ENCODE measurements around the gene JMJD1C. TPM values are rescaled to one million over a fixed set of nuclear protein-coding genes. Genes with fewer than 3 reads are reported as not detected.

Gene JMJD1C
- total and polyA plus RNA-seq, 4 donors: 21.9 to 108 (median 68.4) TPM

DNA sequence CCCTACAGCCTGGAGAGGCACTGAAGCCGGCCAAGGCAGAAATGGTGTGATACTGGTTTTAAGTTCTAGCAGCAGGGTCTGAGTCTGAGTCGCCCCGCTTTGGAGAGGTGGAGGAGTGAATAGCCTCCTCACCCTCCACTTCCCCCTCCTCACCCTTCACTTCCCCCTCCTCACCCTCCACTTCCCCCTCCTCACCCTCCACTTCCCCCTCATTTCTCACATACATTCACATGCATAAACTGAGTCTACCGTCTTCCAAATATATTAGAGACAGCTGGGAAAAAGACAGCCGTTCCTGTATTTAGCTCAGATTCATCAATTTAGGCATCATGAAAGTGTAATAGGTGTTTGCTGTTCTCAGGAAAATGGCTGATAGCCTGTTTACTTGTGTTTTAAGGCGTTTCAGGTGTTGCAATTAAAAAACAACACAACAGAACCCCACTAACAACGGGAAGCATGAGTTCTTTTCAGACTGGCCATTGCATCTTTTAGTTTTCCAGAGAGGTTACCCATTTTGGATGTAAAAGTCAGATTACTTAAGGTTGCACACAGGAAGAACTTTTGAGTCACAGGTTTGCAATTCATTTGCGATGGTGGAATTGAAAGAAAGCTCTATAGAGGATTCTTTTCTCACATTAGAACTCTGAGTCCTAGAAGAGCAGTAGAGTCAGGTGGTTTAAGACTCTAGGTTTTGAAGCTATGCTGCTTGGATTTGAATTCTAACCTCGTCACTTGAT, 331.8 kb downstream of the JMJD1C start:
- DNase-seq (no peak), ATAC-seq (ENCODE audit: low FRiP score) (peak; percentile 31)
- no peaks in the 10 kb centered on the region for H3K36me3 ChIP-seq (ENCODE audit: control insufficient read depth in 1 of 2, insufficient read depth in 2 of 2, low read length in 1 of 2)
- peak overlapping the region in 1 of 2 donors; percentile 34 for H3K27ac ChIP-seq (ENCODE audit: low read depth in 1 of 2, low read length in 2 of 2)
- WGBS, 2 donors: 11 to 14% methylated on average over 9 of the region's 9 CpGs
- no peaks in the 10 kb centered on the region for H3K27me3 ChIP-seq (ENCODE audit: control insufficient read depth in 1 of 2, insufficient read depth in 2 of 2, low read length in 1 of 2)
- intact Hi-C loops (cut with DNase I): loop anchor here in 1 of 2 donors (2.0 to 10.0 kb wide), 3 partner anchors 19 to 699 kb away; partner anchors contain the start of gene EGR2
- H3K4me3 ChIP-seq (ENCODE audit: low read length in 2 of 2): peak overlapping the region; percentile 70 to 81
- no peaks in the 10 kb centered on the region for H3K4me1 ChIP-seq (ENCODE audit: control insufficient read depth in 1 of 2, insufficient read depth in 2 of 2, low read length in 2 of 2)
- H3K9me3 ChIP-seq (ENCODE audit: control insufficient read depth, low read length): no peaks in the 10 kb centered on the region

DNA sequence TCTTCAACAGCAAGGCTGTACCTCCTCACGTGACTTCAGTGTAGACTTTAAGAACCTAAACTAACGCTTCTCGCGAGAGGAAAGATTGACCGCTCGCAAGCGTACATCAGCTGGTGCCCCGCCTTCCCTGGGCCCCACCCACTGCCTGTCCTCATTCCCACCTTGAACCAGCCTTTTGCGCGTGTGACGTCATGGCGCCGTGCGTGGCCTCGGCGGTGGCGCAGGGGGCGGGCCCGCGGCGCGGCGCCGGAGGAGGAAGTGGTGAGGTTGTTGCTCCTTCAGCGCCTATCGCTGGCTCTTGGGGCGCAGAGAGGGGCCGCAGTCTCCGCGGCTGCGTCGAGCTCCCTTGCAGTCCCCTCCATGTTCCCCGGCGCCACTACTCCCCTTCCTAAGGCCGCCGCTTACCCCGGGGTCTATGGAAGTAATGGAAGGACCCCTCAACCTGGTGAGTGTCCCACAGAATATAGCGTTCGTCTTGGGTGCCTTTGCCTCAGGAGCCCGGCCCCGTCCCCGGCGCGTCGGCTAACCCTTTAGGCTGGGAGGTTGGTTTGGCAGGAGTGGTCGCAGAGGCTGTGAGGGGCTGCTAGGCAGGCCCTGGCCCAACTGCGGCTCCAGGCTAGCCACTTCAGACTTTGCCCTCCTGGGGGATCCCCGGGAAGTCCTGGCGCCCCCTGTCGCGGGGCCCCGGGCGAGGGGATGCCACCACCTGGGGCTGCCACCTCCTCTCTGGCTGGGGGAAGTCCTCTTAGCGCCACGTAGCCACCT, 332.5 kb downstream of the JMJD1C start, which contains the start of gene NRBF2:
NRBF2 (plus strand) TSS at position 273 of the 765 bp plus-strand sequence; CDS start at position 416, 143 bp downstream.
- no peaks in the 10 kb centered on the region for H3K27me3 ChIP-seq (ENCODE audit: control insufficient read depth in 1 of 2, insufficient read depth in 2 of 2, low read length in 1 of 2)
- H3K36me3 ChIP-seq (ENCODE audit: control insufficient read depth in 1 of 2, insufficient read depth in 2 of 2, low read length in 1 of 2): no peaks in the 10 kb centered on the region
- ATAC-seq (ENCODE audit: low FRiP score): peak; percentile 100
- H3K27ac ChIP-seq (ENCODE audit: low read depth in 1 of 2, low read length in 2 of 2): peak within 1 kb of the TSS in 1 of 2 donors; percentile 34
- DNase-seq: peak; percentile 98 to 99
- no peaks in the 10 kb centered on the region for H3K9me3 ChIP-seq (ENCODE audit: control insufficient read depth, low read length)
- H3K4me1 ChIP-seq (ENCODE audit: control insufficient read depth in 1 of 2, insufficient read depth in 2 of 2, low read length in 2 of 2): no peaks in the 10 kb centered on the region
- H3K4me3 ChIP-seq (ENCODE audit: low read length in 2 of 2): peak within 1 kb of the TSS; percentile 70 to 81
- intact Hi-C loops (cut with DNase I): loop anchor here in 1 of 2 donors (2.0 to 10.0 kb wide), 3 partner anchors 18 to 698 kb away; partner anchors contain the start of gene EGR2
- 0% methylated on average over 53 to 55 of the region's 55 CpGs for WGBS, 2 donors

DNA sequence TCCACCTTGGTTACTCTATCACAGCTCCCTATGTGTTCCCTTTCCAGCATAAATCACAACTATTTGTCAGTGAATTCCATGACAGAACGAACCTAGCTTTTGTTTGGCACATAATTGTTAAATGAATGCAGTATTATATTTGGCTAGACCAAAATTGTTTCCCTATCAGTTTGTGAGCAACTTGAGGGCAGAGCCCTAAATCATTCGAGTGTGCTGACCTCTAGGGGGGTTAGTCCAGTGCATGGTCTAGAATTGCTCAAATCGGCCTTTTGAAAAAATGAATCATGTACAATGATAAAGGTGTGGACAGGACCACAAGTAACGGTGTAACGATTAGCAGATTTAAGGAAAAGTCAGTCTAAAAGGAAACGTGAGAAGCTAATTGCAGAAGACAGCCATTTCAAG, 333.1 kb downstream of the JMJD1C start:
- H3K4me1 ChIP-seq (ENCODE audit: control insufficient read depth in 1 of 2, insufficient read depth in 2 of 2, low read length in 2 of 2): no peaks in the 10 kb centered on the region
- intact Hi-C loops (cut with DNase I): loop anchor here in 1 of 2 donors (2.0 to 10.0 kb wide), 3 partner anchors 18 to 698 kb away; partner anchors contain the start of gene EGR2
- H3K27ac ChIP-seq (ENCODE audit: low read depth in 1 of 2, low read length in 2 of 2): no peak overlapping the region
- no peaks in the 10 kb centered on the region for H3K9me3 ChIP-seq (ENCODE audit: control insufficient read depth, low read length)
- WGBS, 2 donors: 33 to 36% methylated on average over 6 of the region's 6 CpGs
- H3K36me3 ChIP-seq (ENCODE audit: control insufficient read depth in 1 of 2, insufficient read depth in 2 of 2, low read length in 1 of 2): no peaks in the 10 kb centered on the region
- no peaks in the 10 kb centered on the region for H3K27me3 ChIP-seq (ENCODE audit: control insufficient read depth in 1 of 2, insufficient read depth in 2 of 2, low read length in 1 of 2)
- no peak for ATAC-seq (ENCODE audit: low FRiP score)
- no peak for DNase-seq
- peak overlapping the region in 1 of 2 donors; percentile 41 for H3K4me3 ChIP-seq (ENCODE audit: low read length in 2 of 2)

DNA sequence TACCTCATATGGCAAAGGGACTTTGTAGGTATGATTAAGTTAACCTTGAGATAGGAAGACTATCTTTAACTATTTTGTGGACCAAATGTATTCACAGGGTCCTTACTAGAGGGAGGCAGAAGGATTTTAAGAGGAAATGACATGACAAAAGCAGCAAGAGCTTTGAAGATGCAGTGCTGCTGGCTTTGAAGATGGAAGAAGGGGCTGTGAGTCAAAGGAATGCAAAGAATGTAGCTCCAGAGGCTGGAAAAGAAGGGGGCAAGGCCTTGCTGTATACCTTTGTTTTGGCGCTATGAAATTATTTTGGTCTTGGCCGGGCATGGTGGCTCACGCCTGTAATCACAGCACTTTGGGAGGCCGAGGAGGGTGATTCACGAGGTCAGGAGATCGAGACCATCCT, 335.9 kb downstream of the JMJD1C start:
- WGBS, 2 donors: 72 to 75% methylated on average over 6 of the region's 6 CpGs
- Histone ChIP-seq H3K4me3 (ENCODE audit: low read length in 2 of 2) (no peak overlapping the region), H3K27me3 (ENCODE audit: control insufficient read depth in 1 of 2, insufficient read depth in 2 of 2, low read length in 1 of 2) (no peaks in the 10 kb centered on the region), H3K27ac (ENCODE audit: low read depth in 1 of 2, low read length in 2 of 2) (no peak overlapping the region), H3K36me3 (ENCODE audit: control insufficient read depth in 1 of 2, insufficient read depth in 2 of 2, low read length in 1 of 2) (no peaks in the 10 kb centered on the region), H3K9me3 (ENCODE audit: control insufficient read depth, low read length) (no peaks in the 10 kb centered on the region), H3K4me1 (ENCODE audit: control insufficient read depth in 1 of 2, insufficient read depth in 2 of 2, low read length in 2 of 2) (no peaks in the 10 kb centered on the region)
- intact Hi-C loops (cut with DNase I): loop anchor here in 1 of 2 donors (10.0 kb wide), 2 partner anchors 315 to 695 kb away; partner anchors contain the start of gene EGR2
- ATAC-seq (ENCODE audit: low FRiP score): no peak
- no peak for DNase-seq

DNA sequence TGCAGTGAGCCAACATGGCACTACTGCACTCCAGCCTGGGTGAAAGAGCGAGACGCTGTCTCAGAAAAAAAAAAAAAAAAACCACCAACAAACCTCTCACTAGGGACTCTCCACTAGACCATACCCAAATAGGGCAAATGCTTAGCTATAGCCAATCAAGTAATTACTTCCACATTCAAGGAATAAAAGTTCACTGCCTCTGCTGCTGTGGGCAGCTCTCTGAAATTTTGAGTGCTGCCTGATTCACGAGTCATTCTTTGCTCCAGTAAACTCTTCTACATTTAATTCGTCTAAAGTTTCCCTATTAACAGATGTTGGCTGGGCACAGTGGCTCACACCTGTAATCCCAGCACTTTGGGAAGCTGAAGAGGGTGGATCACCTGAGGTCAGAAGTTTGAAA, 337.3 kb downstream of the JMJD1C start:
- Histone ChIP-seq H3K27ac (ENCODE audit: low read depth in 1 of 2, low read length in 2 of 2) (no peak overlapping the region), H3K9me3 (ENCODE audit: control insufficient read depth, low read length) (no peaks in the 10 kb centered on the region), H3K36me3 (ENCODE audit: control insufficient read depth in 1 of 2, insufficient read depth in 2 of 2, low read length in 1 of 2) (no peaks in the 10 kb centered on the region), H3K4me3 (ENCODE audit: low read length in 2 of 2) (no peak overlapping the region), H3K27me3 (ENCODE audit: control insufficient read depth in 1 of 2, insufficient read depth in 2 of 2, low read length in 1 of 2) (no peaks in the 10 kb centered on the region), H3K4me1 (ENCODE audit: control insufficient read depth in 1 of 2, insufficient read depth in 2 of 2, low read length in 2 of 2) (no peaks in the 10 kb centered on the region)
- WGBS, 2 donors: 69 to 71% methylated on average over 4 of the region's 4 CpGs
- ATAC-seq (ENCODE audit: low FRiP score) (no peak), DNase-seq (no peak)
- intact Hi-C loops (cut with DNase I): no loop called here

DNA sequence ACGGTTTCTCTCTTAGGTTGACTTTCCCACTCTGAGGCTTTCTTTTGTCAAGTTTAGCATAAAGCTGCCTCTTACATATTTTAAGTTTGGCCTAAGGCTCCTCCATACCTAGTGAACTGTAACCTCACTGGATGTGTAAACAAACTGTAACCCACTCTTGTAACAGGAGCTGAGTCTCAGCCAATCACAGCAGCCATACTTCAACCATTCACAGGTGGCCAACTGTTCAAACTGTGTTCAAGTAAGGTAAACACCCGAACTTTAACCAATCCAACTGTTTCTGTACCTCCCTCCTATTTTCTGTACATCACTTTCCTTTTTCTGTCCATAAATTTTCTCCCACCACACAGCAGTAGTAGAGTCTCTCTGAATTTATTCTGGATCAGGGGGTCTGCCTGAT, 340.3 kb downstream of the JMJD1C start:
- no peaks in the 10 kb centered on the region for H3K36me3 ChIP-seq (ENCODE audit: control insufficient read depth in 1 of 2, insufficient read depth in 2 of 2, low read length in 1 of 2)
- H3K9me3 ChIP-seq (ENCODE audit: control insufficient read depth, low read length): no peaks in the 10 kb centered on the region
- no peak overlapping the region for H3K27ac ChIP-seq (ENCODE audit: low read depth in 1 of 2, low read length in 2 of 2)
- WGBS, 2 donors: 79 to 91% methylated on average over 2 of the region's 2 CpGs
- H3K4me1 ChIP-seq (ENCODE audit: control insufficient read depth in 1 of 2, insufficient read depth in 2 of 2, low read length in 2 of 2): no peaks in the 10 kb centered on the region
- DNase-seq (no peak), ATAC-seq (ENCODE audit: low FRiP score) (no peak)
- H3K27me3 ChIP-seq (ENCODE audit: control insufficient read depth in 1 of 2, insufficient read depth in 2 of 2, low read length in 1 of 2): no peaks in the 10 kb centered on the region
- H3K4me3 ChIP-seq (ENCODE audit: low read length in 2 of 2): no peak overlapping the region
- intact Hi-C loops (cut with DNase I): no loop called here

DNA sequence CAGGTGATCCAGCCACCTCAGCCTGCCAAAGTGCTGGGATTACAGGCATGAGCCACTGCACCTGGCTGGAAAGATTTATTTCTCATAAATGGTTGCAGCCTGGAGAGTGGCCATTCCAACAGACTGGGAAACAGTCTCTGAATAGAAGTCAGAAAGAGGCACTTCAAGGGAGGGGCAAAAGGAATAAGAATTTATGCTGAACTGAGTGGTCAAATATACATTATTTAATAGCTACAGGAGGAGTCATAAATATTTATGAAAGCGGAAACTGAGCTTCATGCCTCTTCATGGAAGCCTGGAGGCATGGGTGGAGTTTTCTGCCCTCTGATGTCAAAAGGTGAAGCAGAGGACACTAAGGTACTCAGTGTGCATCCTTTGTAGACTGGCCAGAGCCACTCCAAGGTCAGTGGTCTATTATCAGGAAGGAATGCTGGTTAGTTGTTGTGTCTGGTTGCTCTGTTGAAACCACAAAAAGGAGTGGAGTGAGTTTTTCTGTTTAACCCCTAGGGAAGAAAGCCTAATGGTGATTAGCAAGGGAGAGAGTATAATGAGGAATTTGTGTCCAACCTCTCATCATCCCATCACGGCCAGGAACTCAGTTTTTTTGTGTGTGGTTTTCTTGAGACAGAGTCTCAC, 341.9 kb downstream of the JMJD1C start:
- Histone ChIP-seq H3K4me3 (ENCODE audit: low read length in 2 of 2) (no peak overlapping the region), H3K9me3 (ENCODE audit: control insufficient read depth, low read length) (no peaks in the 10 kb centered on the region), H3K27me3 (ENCODE audit: control insufficient read depth in 1 of 2, insufficient read depth in 2 of 2, low read length in 1 of 2) (no peaks in the 10 kb centered on the region), H3K4me1 (ENCODE audit: control insufficient read depth in 1 of 2, insufficient read depth in 2 of 2, low read length in 2 of 2) (no peaks in the 10 kb centered on the region), H3K36me3 (ENCODE audit: control insufficient read depth in 1 of 2, insufficient read depth in 2 of 2, low read length in 1 of 2) (no peaks in the 10 kb centered on the region), H3K27ac (ENCODE audit: low read depth in 1 of 2, low read length in 2 of 2) (no peak overlapping the region)
- intact Hi-C loops (cut with DNase I): no loop called here
- ATAC-seq (ENCODE audit: low FRiP score) (no peak), DNase-seq (no peak)
- WGBS, 2 donors: 89 to 91% methylated on average over 2 of the region's 2 CpGs

DNA sequence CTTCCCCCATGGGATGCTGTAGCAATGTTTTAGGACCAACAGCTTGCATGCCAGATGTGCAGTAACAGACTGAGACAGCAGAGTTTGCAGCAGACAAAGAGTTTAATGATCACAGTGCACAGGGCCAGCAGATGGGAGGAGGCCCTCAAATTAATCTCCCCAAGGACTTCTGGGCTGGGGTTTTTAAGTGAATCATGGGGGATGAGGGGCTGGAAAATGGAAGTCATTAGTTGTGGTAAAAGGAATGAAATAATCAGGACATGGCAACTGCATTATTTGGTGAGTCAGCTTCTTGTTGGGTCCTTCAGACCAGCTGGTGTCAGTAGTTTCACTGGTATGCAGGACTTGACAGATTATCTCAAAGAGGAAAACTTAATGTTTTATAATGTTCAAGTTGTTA, 345.2 kb downstream of the JMJD1C start:
- H3K9me3 ChIP-seq (ENCODE audit: control insufficient read depth, low read length): no peaks in the 10 kb centered on the region
- DNase-seq (peak in 1 of 2 donors; percentile 36), ATAC-seq (ENCODE audit: low FRiP score) (no peak)
- no peaks in the 10 kb centered on the region for H3K36me3 ChIP-seq (ENCODE audit: control insufficient read depth in 1 of 2, insufficient read depth in 2 of 2, low read length in 1 of 2)
- peaks cover 0 to 2% of the 10 kb centered on the region in 2 donors for H3K4me1 ChIP-seq (ENCODE audit: control insufficient read depth in 1 of 2, insufficient read depth in 2 of 2, low read length in 2 of 2)
- H3K4me3 ChIP-seq (ENCODE audit: low read length in 2 of 2): no peak overlapping the region
- no peaks in the 10 kb centered on the region for H3K27me3 ChIP-seq (ENCODE audit: control insufficient read depth in 1 of 2, insufficient read depth in 2 of 2, low read length in 1 of 2)
- intact Hi-C loops (cut with DNase I): no loop called here
- H3K27ac ChIP-seq (ENCODE audit: low read depth in 1 of 2, low read length in 2 of 2): no peak overlapping the region
